HG03558 (cell line): ENCODE data around the gene BNIP5.

Experiments used
- ATAC-seq: cut with Tn5 transposase; IDR thresholded peaks from one replicate; pipeline ENCODE4 v1.9.1; 2021; ENCODE audit warnings: moderate number of reproducible peaks; ENCODE audit not compliant: unreplicated experiment; ENCODE audit errors: extremely low read depth

Gene BNIP5

GRCh38 chr6:36301781-36302180 is 34.9 kb downstream of the BNIP5 start:
- no peak for ATAC-seq

- no peak for ATAC-seq
Observed at GRCh38 chr6:36301085-36301658, 35.5 kb downstream of the BNIP5 start.

GRCh38 chr6:36298027-36298426 is 38.7 kb downstream of the BNIP5 start:
- no peak for ATAC-seq

GRCh38 chr6:36297511-36297910 is 39.2 kb downstream of the BNIP5 start:
- no peak for ATAC-seq

GRCh38 chr6:36297051-36297450 is 39.6 kb downstream of the BNIP5 start:
- no peak for ATAC-seq

- no peak for ATAC-seq
Observed at GRCh38 chr6:36296240-36296639, 40.4 kb downstream of the BNIP5 start.

GRCh38 chr6:36292170-36292569 is 44.5 kb downstream of the BNIP5 start:
- no peak for ATAC-seq

GRCh38 chr6:36290668-36291620 is 45.7 kb downstream of the BNIP5 start:
- ATAC-seq = no peak

- no peak for ATAC-seq
Observed at GRCh38 chr6:36289281-36289878, 47.3 kb downstream of the BNIP5 start.

- no peak for ATAC-seq
Observed at GRCh38 chr6:36286858-36287257, 49.8 kb downstream of the BNIP5 start.

GRCh38 chr6:36285797-36286196 is 50.9 kb downstream of the BNIP5 start:
- no peak for ATAC-seq

- ATAC-seq = no peak
Observed at GRCh38 chr6:36285187-36285671, 51.5 kb downstream of the BNIP5 start.

GRCh38 chr6:36284359-36284758 is 52.3 kb downstream of the BNIP5 start:
- no peak for ATAC-seq

GRCh38 chr6:36283608-36284007 is 53.1 kb downstream of the BNIP5 start:
- no peak for ATAC-seq

- no peak for ATAC-seq
Observed at GRCh38 chr6:36280983-36281382, 55.7 kb downstream of the BNIP5 start.

- no peak for ATAC-seq
Observed at GRCh38 chr6:36280467-36280866, 56.2 kb downstream of the BNIP5 start.

GRCh38 chr6:36277946-36278470 is 58.7 kb downstream of the BNIP5 start:
- no peak for ATAC-seq

- no peak for ATAC-seq
Observed at GRCh38 chr6:36276581-36277536, 59.8 kb downstream of the BNIP5 start.

GRCh38 chr6:36273802-36274514 is 62.7 kb downstream of the BNIP5 start:
- ATAC-seq = no peak
